Glutamatergic neuron (in vitro differentiated cells): ENCODE data around the gene ZNF418. TPM values are rescaled to one million over a fixed set of nuclear protein-coding genes. Genes with fewer than 3 reads are reported as not detected.
A peak's percentile ranks its signal among the peaks of the same experiment; 100 is the strongest.

Experiments
- DNase-seq: peaks from one replicate; pipeline ENCODE4 v3.0.0; 2022
- H3K27ac Mint-ChIP-seq: one replicate; pipeline ENCODE4 v1.8.0; 2020; ENCODE audit warnings: mild to moderate bottlenecking, mixed read lengths, inconsistent platforms; ENCODE audit not compliant: unreplicated experiment
- H3K27me3 Mint-ChIP-seq: one replicate; pipeline ENCODE4 v1.8.0; 2020; ENCODE audit warnings: mild to moderate bottlenecking, moderate library complexity, mixed read lengths, inconsistent platforms; ENCODE audit not compliant: unreplicated experiment
- H3K36me3 Mint-ChIP-seq: one replicate; pipeline ENCODE4 v1.8.0; 2020; ENCODE audit warnings: mild to moderate bottlenecking, mixed read lengths, inconsistent platforms; ENCODE audit not compliant: unreplicated experiment
- H3K4me1 Mint-ChIP-seq: one replicate; pipeline ENCODE4 v1.8.0; 2020; ENCODE audit warnings: mild to moderate bottlenecking, low read depth, mixed read lengths, inconsistent platforms; ENCODE audit not compliant: unreplicated experiment
- H3K4me3 Mint-ChIP-seq: one replicate; pipeline ENCODE4 v1.8.0; 2020; ENCODE audit warnings: mild to moderate bottlenecking, mixed read lengths, inconsistent platforms; ENCODE audit not compliant: unreplicated experiment
- H3K9me3 Mint-ChIP-seq: one replicate; pipeline ENCODE4 v1.8.0; 2020; ENCODE audit warnings: mild to moderate bottlenecking, moderate library complexity, mixed read lengths, inconsistent platforms; ENCODE audit not compliant: unreplicated experiment
- total RNA-seq: library from RNA; stranded (reverse); fragmentation: NEBNext Ultra II Directional; extraction: Animal tissue kit (Norgen Biotek cat#: 25700); gene quantifications from one replicate; pipeline ENCODE4 v1.2.1, GENCODE V29; 2021; ENCODE audit not compliant: unreplicated experiment
- TF ChIP-seq, protein P1 (sequence below): fragments of 200-600 bp; sonication (generic); IDR thresholded peaks from one replicate; pipeline ENCODE4 v1.5.0; 2021; ENCODE audit not compliant: partially characterized antibody, unreplicated experiment

ZNF418 gene
- total RNA-seq, 1 donor from 2014 or later = 25.4 TPM

GRCh38 chr19:57961785-57962184 lies 26.6 kb upstream of the ZNF418 start:
- no peak overlapping the region for H3K4me3 Mint-ChIP-seq
- H3K27ac Mint-ChIP-seq = no peak overlapping the region
- no peaks in the 10 kb centered on the region for H3K4me1 Mint-ChIP-seq
- peaks cover 23% of the 10 kb centered on the region for H3K36me3 Mint-ChIP-seq
- peaks cover 13% of the 10 kb centered on the region for H3K9me3 Mint-ChIP-seq
- H3K27me3 Mint-ChIP-seq = peaks cover 7% of the 10 kb centered on the region
- TF ChIP-seq, protein P1, sequence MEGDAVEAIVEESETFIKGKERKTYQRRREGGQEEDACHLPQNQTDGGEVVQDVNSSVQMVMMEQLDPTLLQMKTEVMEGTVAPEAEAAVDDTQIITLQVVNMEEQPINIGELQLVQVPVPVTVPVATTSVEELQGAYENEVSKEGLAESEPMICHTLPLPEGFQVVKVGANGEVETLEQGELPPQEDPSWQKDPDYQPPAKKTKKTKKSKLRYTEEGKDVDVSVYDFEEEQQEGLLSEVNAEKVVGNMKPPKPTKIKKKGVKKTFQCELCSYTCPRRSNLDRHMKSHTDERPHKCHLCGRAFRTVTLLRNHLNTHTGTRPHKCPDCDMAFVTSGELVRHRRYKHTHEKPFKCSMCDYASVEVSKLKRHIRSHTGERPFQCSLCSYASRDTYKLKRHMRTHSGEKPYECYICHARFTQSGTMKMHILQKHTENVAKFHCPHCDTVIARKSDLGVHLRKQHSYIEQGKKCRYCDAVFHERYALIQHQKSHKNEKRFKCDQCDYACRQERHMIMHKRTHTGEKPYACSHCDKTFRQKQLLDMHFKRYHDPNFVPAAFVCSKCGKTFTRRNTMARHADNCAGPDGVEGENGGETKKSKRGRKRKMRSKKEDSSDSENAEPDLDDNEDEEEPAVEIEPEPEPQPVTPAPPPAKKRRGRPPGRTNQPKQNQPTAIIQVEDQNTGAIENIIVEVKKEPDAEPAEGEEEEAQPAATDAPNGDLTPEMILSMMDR = no peak
- no peak for DNase-seq

DNA sequence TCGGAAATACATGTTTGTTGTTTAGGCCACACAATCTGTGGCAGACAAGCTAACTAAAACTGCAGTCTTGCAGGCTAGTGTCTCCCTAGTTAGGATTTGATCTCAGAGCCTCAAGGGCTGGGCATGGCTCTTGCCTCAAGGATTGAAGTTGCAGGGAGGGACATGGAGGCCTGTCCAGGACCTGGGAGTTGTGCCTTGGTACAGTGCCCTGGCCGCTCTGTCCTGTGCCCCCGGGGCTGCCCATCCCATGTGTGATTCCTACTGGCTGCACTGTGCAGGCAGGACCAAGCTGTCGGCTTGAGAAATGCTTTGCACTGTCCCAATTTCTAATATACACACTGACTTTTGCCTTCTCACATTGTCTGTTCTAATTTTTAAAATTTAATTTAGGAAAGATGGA lies 19.8 kb upstream of the ZNF418 start:
- Mint-ChIP-seq H3K27me3 (peaks cover 6% of the 10 kb centered on the region), H3K4me1 (no peaks in the 10 kb centered on the region), H3K36me3 (peaks cover 23% of the 10 kb centered on the region), H3K4me3 (no peak overlapping the region), H3K27ac (no peak overlapping the region), H3K9me3 (peaks cover 10% of the 10 kb centered on the region)
- DNase-seq = no peak
- TF ChIP-seq, protein P1 = no peak

DNA sequence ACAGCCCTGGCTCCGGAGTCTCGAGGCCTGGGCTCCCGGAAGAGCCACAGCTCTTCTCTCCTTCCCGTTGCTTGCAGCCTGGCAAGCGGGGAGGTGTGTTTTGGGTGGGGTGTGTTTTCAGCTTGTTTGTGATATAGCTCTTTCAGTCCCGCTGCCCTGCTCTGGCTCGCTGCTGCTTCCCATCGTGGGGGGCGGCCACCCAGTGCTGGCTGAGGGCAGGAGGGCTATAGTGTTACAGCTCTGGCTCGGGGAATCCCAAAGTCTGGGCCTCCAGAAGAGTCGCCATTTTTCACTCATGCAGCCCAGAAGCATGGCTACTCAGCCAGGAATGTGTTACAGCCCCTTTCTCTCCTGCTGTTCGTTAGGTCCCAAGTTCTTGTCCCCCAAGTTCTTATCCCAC lies 14.5 kb upstream of the ZNF418 start:
- H3K27ac Mint-ChIP-seq = no peak overlapping the region
- TF ChIP-seq, protein P1 = no peak
- peaks cover 7% of the 10 kb centered on the region for H3K27me3 Mint-ChIP-seq
- H3K9me3 Mint-ChIP-seq = peaks cover 8% of the 10 kb centered on the region
- no peak for DNase-seq
- H3K4me1 Mint-ChIP-seq = peaks cover 8% of the 10 kb centered on the region
- peaks cover 22% of the 10 kb centered on the region for H3K36me3 Mint-ChIP-seq
- no peak overlapping the region for H3K4me3 Mint-ChIP-seq

GRCh38 chr19:57949296-57949695 lies 14.1 kb upstream of the ZNF418 start:
- H3K27me3 Mint-ChIP-seq = peaks cover 4% of the 10 kb centered on the region
- H3K4me1 Mint-ChIP-seq = peaks cover 8% of the 10 kb centered on the region
- no peak overlapping the region for H3K27ac Mint-ChIP-seq
- peaks cover 18% of the 10 kb centered on the region for H3K36me3 Mint-ChIP-seq
- TF ChIP-seq, protein P1 = no peak
- DNase-seq = no peak
- H3K4me3 Mint-ChIP-seq = no peak overlapping the region
- peaks cover 8% of the 10 kb centered on the region for H3K9me3 Mint-ChIP-seq

GRCh38 chr19:57947419-57948134 lies 12.4 kb upstream of the ZNF418 start, which contains the start of gene ZNF256:
Gene ZNF256, minus strand, starts transcription at chr19:57947706. Its CDS starts 232 bp downstream, at chr19:57947474.
- Mint-ChIP-seq H3K36me3 (peaks cover 18% of the 10 kb centered on the region), H3K27me3 (peaks cover 4% of the 10 kb centered on the region), H3K4me3 (peak within 1 kb of the TSS; percentile 90), H3K4me1 (peaks cover 8% of the 10 kb centered on the region), H3K9me3 (peaks cover 8% of the 10 kb centered on the region), H3K27ac (peak within 1 kb of the TSS; percentile 84)
- DNase-seq = peak; percentile 98
- TF ChIP-seq, protein P1 = peak; percentile 80
